ENCODE measurements around the gene BTLA.
"Not testable (repeated sequence)": the region's sequence is repeated elsewhere in the genome, so short reads cannot be mapped to it uniquely, and the experiment has no call there.

BTLA gene

GRCh38 chr3:112491373-112491772 is 7.9 kb downstream of the BTLA start:
- DNase-seq (ENCODE audit: low read depth): no peak

GRCh38 chr3:112489674-112490479 is 9.4 kb downstream of the BTLA start:
- DNase-seq (ENCODE audit: low read depth): no peak

GRCh38 chr3:112486811-112487505 is 12.3 kb downstream of the BTLA start:
- no peak for DNase-seq (ENCODE audit: low read depth)

- no peak for DNase-seq (ENCODE audit: low read depth)
These were observed 14.9 kb downstream of the BTLA start for GRCh38 chr3:112484352-112484751.

- DNase-seq (ENCODE audit: low read depth): no peak
These were observed 16.6 kb downstream of the BTLA start for GRCh38 chr3:112482675-112483074.

- DNase-seq (ENCODE audit: low read depth): no peak
These were observed 18.0 kb downstream of the BTLA start for GRCh38 chr3:112481302-112481721.

GRCh38 chr3:112477891-112478290 is 21.4 kb downstream of the BTLA start:
- DNase-seq (ENCODE audit: low read depth): no peak

GRCh38 chr3:112476346-112476745 is 22.9 kb downstream of the BTLA start:
- no peak for DNase-seq (ENCODE audit: low read depth)

GRCh38 chr3:112474796-112475195 is 24.5 kb downstream of the BTLA start:
- no peak for DNase-seq (ENCODE audit: low read depth)

- DNase-seq (ENCODE audit: low read depth): no peak
These were observed 26.6 kb downstream of the BTLA start for GRCh38 chr3:112472691-112473090.

- DNase-seq (ENCODE audit: low read depth): no peak
These were observed 27.5 kb downstream of the BTLA start for GRCh38 chr3:112471596-112472325.

- DNase-seq (ENCODE audit: low read depth): no peak
These were observed 28.5 kb downstream of the BTLA start for GRCh38 chr3:112470788-112471187.

GRCh38 chr3:112469671-112470070 is 29.6 kb downstream of the BTLA start:
- DNase-seq (ENCODE audit: low read depth): no peak

GRCh38 chr3:112467539-112467938 is 31.7 kb downstream of the BTLA start:
- no peak for DNase-seq (ENCODE audit: low read depth)

GRCh38 chr3:112466020-112466419 is 33.3 kb downstream of the BTLA start:
- no peak for DNase-seq (ENCODE audit: low read depth)

GRCh38 chr3:112464264-112464663 is 35.0 kb downstream of the BTLA start:
- DNase-seq (ENCODE audit: low read depth): no peak

GRCh38 chr3:112463250-112463649 is 36.0 kb downstream of the BTLA start:
- no peak for DNase-seq (ENCODE audit: low read depth)

- DNase-seq (ENCODE audit: low read depth): not testable (repeated sequence)
These were observed 37.5 kb downstream of the BTLA start for GRCh38 chr3:112461787-112462186.

GRCh38 chr3:112460519-112461195 is 38.6 kb downstream of the BTLA start:
- DNase-seq (ENCODE audit: low read depth): no peak

GRCh38 chr3:112459750-112460149 is 39.5 kb downstream of the BTLA start:
- no peak for DNase-seq (ENCODE audit: low read depth)

GRCh38 chr3:112456147-112456546 is 43.1 kb downstream of the BTLA start:
- no peak for DNase-seq (ENCODE audit: low read depth)

GRCh38 chr3:112448939-112449338 is 50.3 kb downstream of the BTLA start:
- no peak for DNase-seq (ENCODE audit: low read depth)

All from stimulated activated CD4-positive, alpha-beta T cell treated with anti-CD3 and anti-CD28 coated beads, Interleukin-2, amount 100 ng/mL, for 4 hours (primary cell).